Stimulated activated CD4-positive, alpha-beta T cell treated with anti-CD3 and anti-CD28 coated beads, TNF-alpha, amount 100 ng/mL, for 24 hours (primary cell): ENCODE measurements around the gene HLA-C.
"Not testable (repeated sequence)": the region's sequence is repeated elsewhere in the genome, so short reads cannot be mapped to it uniquely, and the experiment has no call there.

Experiments used
- DNase-seq, 3 experiments: peaks; one replicate each; pipeline ENCODE4 v3.0.0-alpha.2; 2020; ENCODE audit warnings: low read depth in 3 of 3

HLA-C gene

DNA sequence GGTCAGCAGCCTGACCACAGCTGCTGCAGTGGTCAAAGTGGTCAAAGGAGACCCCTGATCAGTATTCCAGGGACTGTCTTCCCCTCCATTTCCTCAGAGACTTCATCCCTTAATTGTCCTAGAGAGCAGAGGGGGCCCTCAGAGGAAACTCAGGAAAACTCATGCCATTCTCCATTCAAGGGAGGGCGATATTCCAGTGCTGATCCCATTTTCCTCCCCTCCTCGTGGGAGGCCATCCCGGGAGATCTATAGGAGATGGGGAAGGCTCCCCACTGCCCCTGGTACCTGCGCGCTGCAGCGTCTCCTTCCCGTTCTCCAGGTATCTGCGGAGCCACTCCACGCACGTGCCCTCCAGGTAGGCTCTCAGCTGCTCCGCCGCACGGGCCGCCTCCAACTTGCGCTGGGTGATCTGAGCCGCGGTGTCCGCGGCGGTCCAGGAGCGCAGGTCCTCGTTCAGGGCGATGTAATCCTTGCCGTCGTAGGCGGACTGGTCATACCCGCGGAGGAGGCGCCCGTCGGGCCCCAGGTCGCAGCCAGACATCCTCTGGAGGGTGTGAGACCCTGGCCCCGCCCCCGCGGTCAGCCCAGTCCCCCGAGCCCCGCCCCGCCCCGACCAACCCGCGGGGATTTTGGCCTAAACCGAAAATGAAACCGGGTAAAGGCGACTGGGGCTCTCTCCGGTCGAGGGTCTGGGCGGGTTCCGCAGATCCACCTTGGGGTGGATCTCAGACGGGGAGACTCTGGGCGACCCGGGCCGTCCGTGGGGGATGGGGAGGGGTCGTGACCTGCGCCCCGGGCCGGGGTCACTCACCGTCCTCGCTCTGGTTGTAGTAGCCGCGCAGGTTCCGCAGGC is 878 bp downstream of the HLA-C start:
- DNase-seq = peak in 2 of 3 experiments; percentile 40 to 79

DNA sequence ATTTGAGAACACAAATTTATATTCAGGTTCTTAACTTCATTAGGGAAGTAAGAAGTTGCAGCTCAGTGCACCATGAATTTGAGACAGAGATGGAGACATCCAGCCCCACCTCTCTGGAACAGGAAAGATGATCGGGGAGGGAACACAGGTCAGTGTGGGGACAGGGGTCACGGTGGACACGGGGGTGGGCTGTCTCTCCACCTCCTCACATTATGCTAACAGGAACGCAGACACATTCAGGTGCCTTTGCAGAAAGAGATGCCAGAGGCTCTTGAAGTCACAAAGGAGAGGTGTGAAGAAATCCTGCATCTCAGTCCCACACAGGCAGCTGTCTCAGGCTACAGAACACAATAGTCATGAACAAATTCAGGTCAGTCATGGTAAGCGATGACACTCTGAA is 3.1 kb downstream of the HLA-C start:
- no peak for DNase-seq

GRCh38 chr6:31268369-31268765 is 3.5 kb downstream of the HLA-C start:
- DNase-seq = no peak

DNA sequence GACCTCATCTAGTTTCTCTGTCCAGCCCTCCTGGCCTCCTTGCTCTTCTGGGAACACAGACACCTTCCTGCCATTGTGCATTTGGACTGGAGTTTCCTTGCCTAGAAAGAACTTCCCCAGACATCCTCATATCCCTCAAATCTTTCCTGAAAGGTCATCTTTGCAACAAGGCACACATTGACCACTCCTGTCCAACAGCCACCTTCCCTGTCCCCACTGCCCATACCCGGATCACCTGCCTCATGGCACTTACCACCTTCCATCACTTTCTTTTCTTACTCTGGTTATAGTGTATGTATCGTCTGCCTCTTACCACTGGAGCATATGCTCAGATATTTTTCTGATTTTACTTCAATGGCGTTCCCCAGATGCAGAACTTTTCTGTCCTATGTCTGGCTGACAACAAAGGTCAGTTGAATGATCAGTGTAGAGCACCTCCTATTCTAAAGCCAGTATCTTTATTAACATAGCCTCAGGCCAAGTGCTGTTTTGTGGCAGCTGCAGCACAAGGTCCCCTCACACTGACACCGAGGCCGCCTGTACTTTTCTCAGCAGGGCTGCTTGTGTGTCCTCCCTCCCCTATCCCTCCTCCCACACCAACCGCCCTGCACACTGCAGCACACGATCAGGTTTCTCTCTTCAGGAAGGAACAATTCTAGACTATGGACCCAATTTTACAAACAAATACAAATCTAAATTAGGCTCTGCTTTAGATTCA is 4.1 kb downstream of the HLA-C start:
- DNase-seq = no peak

DNA sequence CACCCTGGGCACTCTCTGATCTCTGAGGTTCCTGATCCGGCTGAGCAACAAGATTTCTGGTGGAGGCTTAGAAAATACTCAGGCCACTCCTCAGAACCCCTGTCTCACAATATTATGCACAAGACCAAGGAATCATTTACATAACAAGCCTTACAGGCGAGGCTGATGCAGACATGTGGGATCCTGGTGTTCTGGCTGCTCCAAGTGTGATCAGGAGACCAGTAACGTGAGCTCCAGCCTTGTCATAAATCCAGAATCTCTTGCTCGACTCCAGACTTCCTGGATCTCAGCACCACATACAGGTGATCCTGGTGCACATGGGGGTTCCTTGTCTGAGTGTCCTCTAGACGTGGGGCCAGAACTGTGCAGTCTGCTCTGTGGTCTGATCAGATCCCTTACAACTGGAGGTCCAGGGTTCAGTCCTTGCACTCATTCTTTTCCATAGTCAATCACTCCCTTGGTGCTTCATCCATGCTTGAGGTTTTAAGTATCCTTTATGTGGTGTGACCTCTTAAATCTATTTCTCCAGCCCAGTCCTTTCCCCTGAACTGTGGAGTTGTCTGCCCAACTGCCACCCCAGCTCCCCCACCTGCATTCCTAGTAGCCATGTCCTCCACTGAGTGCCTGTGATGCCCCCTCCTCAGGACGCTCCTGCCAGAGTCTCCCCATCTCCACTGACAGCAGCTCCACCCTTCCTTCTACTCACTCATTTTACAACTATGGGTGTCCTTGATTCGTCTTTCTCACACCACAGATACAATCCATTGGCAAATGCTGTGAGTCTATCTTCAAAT is 5.1 kb downstream of the HLA-C start:
- DNase-seq = no peak

GRCh38 chr6:31265926-31266325 is 6.0 kb downstream of the HLA-C start:
- no peak for DNase-seq

GRCh38 chr6:31263346-31263933 is 8.5 kb downstream of the HLA-C start:
- DNase-seq = not testable (repeated sequence)

GRCh38 chr6:31259995-31260394 is 11.9 kb downstream of the HLA-C start:
- peak in 1 of 3 experiments; percentile 11 for DNase-seq

GRCh38 chr6:31252625-31253024 is 19.3 kb downstream of the HLA-C start:
- no peak for DNase-seq

- DNase-seq = no peak
These were observed 20.6 kb downstream of the HLA-C start for GRCh38 chr6:31251261-31251660.

DNA sequence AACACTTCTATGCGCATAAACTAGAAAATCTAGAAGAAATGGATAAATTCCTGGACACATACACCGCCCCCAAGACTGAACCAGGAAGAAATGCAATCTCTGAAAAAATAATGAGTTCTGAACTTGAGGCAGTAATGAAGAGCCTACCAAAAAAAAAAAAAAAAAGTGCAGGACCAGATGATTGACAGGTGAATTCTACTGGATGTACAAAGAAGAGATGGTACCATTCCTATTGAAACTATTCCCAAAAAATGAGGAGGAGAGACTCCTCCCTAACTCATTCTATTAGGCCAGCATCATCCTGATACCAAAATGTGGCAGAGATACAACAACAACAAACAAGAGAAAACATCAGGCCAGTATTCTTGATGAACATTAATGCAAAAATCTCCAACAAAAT is 22.7 kb downstream of the HLA-C start:
- no peak for DNase-seq

DNA sequence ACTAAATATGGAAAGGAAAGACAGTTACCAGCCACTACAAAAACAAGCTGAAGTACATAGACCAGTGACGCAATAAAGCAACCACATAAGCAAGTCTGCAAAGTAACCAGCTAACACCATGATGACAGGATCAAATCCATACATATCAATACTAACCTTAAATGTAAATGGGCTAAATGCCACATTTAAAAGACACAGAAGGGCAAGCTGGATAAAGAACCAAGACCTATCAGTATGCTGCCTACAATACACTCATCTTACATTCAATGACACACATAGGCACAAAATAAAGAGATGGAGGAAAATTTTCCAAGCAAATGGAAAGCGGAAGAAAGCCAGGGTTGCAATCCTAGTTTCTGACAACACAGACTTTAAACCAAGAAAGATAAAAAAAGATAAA is 24.1 kb downstream of the HLA-C start:
- no peak for DNase-seq

DNA sequence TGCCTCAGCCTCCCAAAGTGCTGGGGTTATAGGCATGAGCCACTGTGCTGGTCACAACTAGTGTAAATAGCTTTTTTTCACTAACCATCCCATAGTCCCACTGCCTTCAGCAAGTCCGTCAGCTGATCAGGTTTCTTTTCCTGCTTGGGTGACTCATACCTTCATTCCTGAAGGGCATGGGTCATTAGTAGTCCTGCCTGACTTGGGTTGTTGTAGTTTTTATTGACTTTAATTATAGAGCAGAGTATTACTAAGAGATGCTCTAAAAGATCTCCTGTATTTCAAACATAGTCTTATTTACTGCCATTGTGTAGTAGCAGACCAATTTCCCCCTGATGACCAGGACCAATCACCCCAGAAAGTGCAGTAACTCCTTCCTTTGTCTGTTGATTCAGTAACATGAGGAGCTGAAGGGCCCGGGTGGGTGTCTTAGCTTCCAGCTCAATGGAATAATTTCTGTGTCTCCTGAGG is 25.8 kb downstream of the HLA-C start:
- no peak for DNase-seq

- no peak for DNase-seq
These were observed 28.4 kb downstream of the HLA-C start for GRCh38 chr6:31243508-31243907.

- DNase-seq = no peak
These were observed 32.0 kb downstream of the HLA-C start for GRCh38 chr6:31239854-31240253.

DNA sequence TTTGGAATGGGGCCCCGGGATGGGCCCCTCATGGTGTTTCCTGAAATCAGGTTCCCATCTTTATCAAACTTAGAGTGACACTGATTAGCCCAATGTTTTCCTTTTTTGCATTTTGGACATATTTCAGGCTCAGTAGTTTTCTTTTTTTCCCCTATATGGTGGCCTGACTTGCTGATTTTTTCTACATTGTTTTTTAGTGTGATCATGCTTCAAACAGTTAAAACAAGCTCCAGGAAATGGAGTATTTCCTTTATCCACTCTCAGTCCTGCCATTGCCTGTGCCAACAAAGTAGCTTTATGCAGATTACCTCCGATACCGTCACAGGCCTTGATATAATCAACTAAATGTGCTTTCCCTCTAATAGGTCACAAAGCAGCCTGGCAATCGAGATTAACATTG is 37.8 kb downstream of the HLA-C start:
- DNase-seq = not testable (repeated sequence)

DNA sequence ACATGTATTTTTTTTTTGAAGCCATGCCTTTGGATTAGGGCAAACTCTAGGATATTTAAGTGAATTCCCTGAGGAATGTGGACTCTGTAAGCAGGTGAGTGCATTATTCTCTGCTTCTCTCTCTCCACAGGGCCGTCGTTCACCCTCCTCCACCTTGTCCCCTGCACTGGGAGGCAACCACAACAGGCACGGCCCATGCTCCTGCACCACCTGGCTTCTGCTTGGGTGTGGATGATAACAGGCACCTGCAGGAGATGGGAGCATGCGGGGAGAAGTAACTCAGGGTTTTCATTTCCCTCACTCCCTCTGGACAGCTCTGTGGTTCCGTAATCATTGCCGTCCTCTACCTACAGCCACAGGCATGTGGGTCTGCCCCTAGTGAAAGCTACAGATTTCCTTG is 43.4 kb downstream of the HLA-C start:
- DNase-seq = no peak

DNA sequence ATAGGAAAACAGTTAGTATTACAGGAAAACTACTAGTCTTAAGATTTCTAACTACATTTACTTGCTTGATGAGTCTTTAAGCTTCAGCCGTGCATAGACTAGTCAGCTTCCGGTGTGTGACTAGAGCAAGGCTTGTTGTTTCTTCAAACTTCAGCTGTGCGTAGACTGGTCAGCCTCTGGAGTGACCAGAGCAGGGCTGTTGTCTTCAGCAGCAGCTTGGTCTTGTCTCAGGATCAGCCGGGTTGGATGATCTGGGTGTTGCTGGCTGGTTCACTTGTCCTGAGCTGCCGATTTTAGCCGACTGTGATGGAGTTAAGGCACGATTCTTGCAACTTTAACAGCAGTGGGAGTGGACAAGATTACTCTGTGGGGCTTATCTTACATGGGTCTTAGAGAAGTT is 44.7 kb downstream of the HLA-C start:
- DNase-seq = no peak

DNA sequence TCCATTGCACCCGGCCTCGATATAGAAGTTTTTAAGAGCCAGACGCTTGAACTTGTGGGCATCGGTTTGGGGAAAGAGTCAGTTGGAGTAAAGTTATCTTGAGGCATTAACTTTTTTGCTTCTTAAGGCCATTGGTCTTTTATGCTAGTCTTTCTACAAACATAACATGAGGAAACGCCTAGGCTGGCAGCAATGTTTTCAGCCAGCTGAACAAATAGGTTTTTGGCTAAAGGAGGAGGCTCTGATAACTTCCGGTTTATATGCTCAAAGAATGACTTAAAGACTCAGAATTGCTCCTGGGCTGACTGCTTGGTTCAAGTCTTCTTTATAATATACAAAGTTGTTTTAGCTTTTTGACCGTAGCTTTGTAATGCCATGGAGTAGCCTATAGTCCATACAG is 46.2 kb downstream of the HLA-C start:
- DNase-seq = no peak

GRCh38 chr6:31222496-31222895 is 49.4 kb downstream of the HLA-C start:
- no peak for DNase-seq
